Stimulated activated CD8-positive, alpha-beta memory T cell treated with anti-CD3 and anti-CD28 coated beads, Interleukin-15, amount 100 ng/mL, for 24 hours (primary cell): ENCODE data around the gene AHI1.

ENCODE experiments used
- DNase-seq: peaks from one replicate; pipeline ENCODE4 v3.0.0-alpha.2; 2020; ENCODE audit warnings: low read depth

AHI1 gene

GRCh38 chr6:135296715-135297114, 200.8 kb downstream of the AHI1 start:
- DNase-seq = no peak

DNA sequence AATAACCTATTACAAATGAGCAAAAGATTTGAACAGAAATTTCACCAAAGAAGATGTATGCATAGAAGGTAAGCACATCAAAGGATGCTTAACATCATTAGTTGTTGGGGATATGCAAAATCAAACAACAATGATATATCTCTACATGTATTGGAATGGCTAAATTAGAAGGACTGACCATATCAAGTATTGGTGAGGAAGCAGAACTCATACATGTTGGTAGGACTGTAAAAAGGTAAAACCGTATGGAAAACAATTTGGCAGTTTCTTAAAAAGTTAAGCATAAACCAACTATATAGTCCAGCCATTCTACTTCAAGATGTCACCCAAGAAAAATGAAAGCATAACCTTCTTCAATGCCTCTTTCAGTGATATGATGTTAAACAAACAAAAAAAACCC, 202.5 kb downstream of the AHI1 start:
- DNase-seq = no peak

DNA sequence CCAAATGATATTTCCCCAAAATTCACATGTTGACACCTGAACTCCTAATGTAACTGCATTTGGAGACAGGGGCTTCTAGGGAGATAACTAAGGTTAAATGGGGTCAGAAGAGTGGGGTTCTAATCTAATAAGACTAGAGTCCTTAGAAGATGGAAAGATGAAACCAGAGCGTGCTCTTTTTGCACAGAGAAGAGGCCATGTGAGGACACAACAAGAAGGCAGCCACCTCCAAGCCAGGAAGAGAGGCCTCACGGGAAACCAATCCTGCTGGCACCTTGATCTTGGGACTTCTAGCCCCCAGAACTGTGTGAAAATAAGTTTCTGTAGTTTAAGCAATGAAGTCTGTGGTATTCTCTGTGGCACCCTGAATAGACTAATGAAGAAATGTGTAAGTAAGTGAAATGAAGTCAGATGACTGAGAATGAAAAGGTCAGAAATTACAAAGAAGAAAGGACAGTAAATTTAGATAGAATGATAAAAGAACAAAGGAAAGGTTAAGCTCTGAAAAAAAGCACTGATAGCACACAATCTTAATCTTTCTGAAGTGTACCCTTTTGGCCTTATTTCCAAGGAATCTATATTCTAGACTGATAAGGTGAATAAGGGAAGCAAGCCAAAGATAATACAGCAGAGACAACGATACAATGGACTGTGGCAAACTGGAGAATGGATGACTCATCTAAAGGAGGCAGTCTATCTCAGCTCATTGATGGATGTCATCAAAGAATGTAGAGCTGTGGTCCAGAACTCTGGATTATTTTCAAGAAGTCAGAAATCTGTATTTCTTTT, 206.1 kb downstream of the AHI1 start:
- no peak for DNase-seq

GRCh38 chr6:135289816-135290215, 207.7 kb downstream of the AHI1 start:
- DNase-seq = no peak

DNA sequence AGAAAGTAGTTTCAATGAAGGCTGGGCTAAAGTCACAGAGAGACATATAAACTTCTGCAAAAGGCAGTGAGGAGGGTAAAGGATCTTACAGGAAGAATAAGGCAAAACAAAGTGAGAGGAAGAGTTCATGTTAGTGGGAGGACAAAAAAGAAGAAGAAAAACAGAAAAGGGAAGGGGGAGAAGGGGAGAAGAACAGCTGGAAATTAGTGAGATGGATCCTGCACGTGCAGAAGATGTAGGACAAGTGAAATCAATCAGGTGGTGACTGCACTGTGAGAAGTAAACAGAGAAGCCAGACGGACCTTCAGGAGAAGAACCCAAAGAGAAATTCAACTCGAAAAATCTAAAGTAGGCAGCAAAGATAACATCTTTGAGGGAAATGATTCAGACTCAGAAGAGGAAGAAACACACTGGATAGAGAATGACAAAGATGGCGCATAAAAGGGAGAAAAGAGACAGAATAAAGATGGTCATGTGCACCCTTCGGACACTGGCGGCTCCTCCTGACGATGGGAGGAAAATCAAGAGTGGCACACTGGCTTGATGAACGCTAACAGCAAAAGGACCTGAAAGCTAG, 210.5 kb downstream of the AHI1 start:
- DNase-seq = no peak

- no peak for DNase-seq
These were observed 212.4 kb downstream of the AHI1 start for GRCh38 chr6:135285165-135285564.

GRCh38 chr6:135283926-135284325, 213.6 kb downstream of the AHI1 start:
- DNase-seq = no peak

GRCh38 chr6:135282395-135282794, 215.1 kb downstream of the AHI1 start:
- DNase-seq = no peak

DNA sequence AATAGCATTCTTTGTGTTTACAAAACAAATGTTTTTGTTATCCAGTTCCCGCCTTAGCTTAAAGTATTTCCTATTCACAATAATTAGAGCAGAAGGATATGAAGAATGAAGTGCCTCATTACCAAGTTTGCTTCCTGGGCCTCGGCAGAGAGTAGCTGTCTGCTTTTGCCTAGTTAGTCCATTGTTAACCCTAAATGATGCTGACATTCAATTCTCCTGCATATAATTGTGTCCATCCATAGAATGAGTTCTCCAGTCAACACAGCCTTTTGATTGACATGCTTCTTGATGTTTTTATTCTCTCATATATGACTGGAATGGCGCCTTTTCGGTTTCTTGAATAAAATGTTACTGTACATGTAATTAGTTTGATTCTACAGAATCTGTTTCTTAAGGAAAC, 215.6 kb downstream of the AHI1 start:
- no peak for DNase-seq

DNA sequence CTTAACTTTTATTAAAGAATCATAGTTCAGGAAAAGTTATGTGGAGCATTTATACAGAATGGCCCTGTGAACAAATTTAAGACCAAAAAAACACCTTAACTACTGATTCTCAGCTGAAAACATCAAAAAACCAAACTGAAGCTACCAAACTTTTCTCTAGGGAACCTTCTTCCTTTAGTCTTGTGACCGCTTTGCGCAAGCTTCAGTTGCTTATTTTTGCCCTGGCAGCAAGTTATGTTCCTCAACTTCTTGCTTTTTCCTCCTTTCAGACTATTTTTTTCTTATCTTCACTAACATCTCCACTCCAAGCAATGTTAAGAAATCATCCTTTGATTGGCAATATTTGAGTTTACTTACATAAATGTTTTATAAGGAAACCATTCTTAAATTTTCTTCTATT, 216.3 kb downstream of the AHI1 start:
- no peak for DNase-seq

DNA sequence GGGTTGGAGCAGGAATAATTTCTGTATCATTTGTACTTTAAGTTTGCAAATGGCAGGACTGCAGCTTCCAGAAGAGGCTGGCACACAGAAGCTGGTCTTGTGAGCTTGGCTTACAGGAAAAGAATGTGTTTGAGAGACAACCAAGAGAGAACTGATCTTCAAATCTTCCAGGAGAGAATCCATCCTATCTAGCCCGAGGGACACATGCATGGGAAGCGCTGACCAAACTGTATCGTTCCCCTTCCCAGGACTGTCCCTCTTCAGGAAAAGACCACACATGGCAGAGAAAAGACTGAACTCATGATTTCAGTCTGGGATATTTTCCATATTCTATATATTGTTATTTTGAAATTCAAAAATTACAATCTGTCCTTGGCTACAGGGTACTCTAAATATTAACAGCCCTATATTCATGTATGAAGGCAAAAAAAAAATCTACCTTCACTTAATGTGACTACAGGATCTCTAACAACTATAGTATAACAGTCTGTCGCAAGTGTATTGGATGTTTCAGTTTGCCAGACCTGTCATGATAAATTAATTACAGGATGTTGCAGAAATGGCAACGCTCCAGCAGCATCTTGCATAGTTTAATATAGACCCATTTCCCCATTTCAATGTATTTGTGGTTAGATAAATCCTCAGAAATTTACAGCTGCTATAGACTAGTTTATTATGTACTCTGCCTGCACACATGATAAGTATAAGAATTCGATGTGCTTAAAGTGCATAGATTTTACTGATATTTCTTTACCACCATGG, 217.0 kb downstream of the AHI1 start:
- no peak for DNase-seq

DNA sequence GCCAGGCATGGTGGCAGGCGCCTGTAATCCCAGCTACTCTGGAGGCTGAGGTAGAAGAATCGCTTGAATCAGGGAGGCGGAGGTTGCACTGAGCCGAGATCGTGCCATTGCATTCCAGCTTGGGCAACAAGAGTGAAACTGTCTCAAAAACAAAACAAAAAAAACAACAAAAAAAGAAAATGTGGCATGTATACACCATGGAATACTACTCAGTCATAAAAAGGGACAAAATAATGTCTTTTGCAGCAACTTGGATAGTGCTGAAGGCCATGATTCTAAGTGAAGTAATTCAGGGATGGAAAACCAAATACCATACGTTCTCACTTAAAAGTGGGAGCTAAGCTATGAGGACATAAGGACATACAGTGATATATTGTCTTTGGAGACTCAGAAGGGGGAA, 220.1 kb downstream of the AHI1 start:
- no peak for DNase-seq

DNA sequence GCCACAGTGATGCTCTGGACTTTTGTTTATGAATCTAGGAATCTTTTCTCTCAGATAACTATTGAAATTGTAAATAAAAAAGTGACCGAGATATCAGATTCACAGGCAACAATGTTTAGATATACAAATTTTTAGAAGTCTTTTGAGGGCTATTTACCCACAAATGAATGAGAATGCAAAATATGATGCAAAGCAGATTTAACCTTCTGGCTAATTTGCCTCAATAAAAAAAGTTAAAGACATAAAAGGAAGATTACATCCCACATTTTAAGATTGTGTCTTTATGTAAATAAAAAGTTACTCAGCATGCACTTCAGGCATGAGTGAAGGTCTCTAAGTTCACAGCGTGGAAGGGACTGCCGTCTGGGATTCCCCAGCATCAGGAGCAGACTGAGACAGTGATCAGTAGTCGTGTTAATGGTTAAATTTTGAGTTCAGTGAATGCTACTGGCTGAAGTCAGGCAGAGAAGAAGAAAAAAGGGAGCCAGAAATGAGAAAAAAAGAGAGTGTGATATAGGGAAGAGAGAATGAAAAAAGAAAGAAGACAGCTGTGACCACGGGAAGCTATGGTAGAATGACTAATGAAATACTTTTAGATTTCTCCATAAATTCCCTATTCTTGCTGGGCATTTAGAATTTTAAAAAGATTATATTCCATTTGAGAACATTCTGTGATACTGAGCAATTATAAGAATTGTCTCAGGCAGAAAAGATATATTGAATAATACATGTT, 222.8 kb downstream of the AHI1 start:
- no peak for DNase-seq

- no peak for DNase-seq
These were observed 225.9 kb downstream of the AHI1 start for GRCh38 chr6:135271626-135272025.

GRCh38 chr6:135270676-135271536, 226.6 kb downstream of the AHI1 start:
- DNase-seq = no peak

GRCh38 chr6:135269481-135269891, 228.1 kb downstream of the AHI1 start:
- no peak for DNase-seq

- DNase-seq = no peak
These were observed 228.8 kb downstream of the AHI1 start for GRCh38 chr6:135268740-135269139.

DNA sequence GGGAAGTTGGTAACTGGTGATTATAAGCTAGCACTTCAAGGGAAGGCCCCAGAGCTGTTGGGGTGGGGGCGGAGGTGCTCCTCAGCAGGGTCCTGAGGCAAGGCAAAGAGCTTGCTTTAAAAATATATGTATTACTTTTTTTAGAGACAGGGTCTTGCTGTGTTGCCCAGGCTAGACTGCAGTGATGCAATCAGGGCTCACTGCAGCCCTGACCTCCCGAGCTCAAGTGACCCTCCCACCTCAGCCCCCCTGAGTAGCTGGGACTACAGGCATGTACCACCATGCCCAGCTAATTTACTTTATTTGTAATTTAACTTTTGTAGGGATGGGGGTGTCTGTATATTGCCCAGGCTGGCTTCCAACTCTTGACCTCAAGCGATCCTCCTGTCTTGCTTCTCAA, 229.3 kb downstream of the AHI1 start:
- DNase-seq = no peak

GRCh38 chr6:135267085-135267484, 230.5 kb downstream of the AHI1 start:
- DNase-seq = no peak

DNA sequence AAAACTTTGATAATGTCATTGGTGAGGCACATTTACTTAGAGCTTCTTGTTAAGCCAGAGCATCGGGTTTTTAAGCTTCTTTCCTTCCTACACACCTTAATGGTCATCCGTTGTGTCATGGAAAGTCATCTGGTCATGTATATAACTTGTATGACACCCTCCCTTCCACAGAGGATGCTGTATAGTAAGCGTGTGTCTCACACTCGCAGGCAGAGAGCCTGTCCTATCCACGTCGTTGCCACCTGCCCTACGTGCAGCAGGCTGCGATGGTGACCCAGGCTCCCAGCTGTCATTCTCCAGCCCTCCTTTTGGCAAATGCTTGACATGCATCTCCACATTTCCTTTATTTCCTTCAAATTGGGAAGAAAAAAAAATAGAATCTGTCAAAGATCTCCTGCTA, 230.9 kb downstream of the AHI1 start:
- DNase-seq = no peak

GRCh38 chr6:135265278-135265677, 232.3 kb downstream of the AHI1 start:
- no peak for DNase-seq
